ENCODE data around the gene MRPS23. TPM values are rescaled to one million over a fixed set of nuclear protein-coding genes. Genes with fewer than 3 reads are reported as not detected.

The MRPS23 gene
- total and polyA plus RNA-seq, 2 of the 13 experiments (the other 11 are each of a cell fraction or from before 2014, with no cell fraction given): 63.2 to 181 TPM

DNA sequence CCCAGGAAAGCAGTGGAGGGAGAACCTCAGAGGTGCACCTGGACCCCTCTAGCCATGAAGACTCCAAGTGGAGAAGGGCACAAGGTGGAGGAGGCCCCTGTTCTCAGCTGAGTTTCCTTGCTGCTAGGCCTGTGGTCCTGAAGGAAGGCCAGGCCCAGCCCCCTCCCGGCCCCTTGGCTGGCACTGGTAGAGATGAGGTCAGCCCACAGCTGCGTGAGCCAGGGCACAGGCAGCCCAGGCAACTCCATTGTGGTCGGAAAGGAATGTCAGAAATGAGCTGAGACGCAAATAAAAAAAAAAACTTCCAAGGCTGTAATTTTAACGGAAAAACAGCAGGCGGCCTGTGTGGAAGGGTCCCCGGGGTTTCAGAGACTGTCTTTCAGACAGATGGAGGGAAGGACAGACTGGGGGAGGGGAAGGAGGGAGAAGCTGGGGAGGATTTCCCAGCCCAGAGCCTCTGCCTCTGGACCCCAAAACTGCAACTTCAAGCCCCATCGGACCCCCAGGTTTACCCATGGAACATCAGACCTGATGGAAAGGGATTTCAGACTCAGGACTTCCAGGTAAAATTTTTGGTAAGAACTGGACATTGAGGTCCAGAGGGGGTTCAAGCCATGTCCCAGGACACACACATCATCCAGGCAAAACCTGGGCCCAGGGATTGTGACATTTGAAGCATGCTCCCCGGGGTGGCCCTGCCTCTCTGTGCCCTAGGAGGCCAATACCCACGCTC is 25.6 kb upstream of the MRPS23 start (continued):
- TF ChIP-seq SMARCE1 (IDR thresholded peaks at IDR 0.05; ENCODE audit: borderline replicate concordance) (no peak), FOXM1 (CRISPR knock-in tag; IDR thresholded peaks at IDR 0.05) (no peak), SOX13 (IDR thresholded peaks at IDR 0.05) (no peak), SOX13 (CRISPR knock-in tag; conservative IDR thresholded peaks at IDR 0.05 in 1 of 2, IDR thresholded peaks at IDR 0.05 in 1 of 2) (peak in 1 of 2 experiments; percentile 69; a peak in 2 of 4 replicates), ATF7-NPFF (CRISPR knock-in tag; IDR thresholded peaks at IDR 0.05; ENCODE audit: low read depth) (no peak), ZNF333 (CRISPR knock-in tag; IDR thresholded peaks at IDR 0.05; ENCODE audit: borderline replicate concordance) (no peak), SMAD9 (CRISPR knock-in tag; IDR thresholded peaks at IDR 0.05) (no peak), NCOR1 (IDR thresholded peaks at IDR 0.05; ENCODE audit: borderline replicate concordance, low read length) (no peak), ZNF335 (CRISPR knock-in tag; IDR thresholded peaks at IDR 0.05) (0 out of 2 replicates have a peak, but pooled peaks have one; percentile 28), ZNF550 (CRISPR knock-in tag; IDR thresholded peaks at IDR 0.05; ENCODE audit: borderline replicate concordance) (no peak), ETV5 (CRISPR knock-in tag; IDR thresholded peaks at IDR 0.05; ENCODE audit: borderline replicate concordance) (peak; percentile 29), POLR2AphosphoS5 (IDR thresholded peaks at IDR 0.05; ENCODE audit: low read depth, low read length) (no peak), ZNF3 (CRISPR knock-in tag; IDR thresholded peaks at IDR 0.05) (no peak), NFRKB (IDR thresholded peaks at IDR 0.05) (no peak), RBM39 (IDR thresholded peaks at IDR 0.05; ENCODE audit: low read depth, low read length, poor library complexity, severe bottlenecking) (peak; percentile 31), ZBTB42 (CRISPR knock-in tag; IDR thresholded peaks at IDR 0.05) (no peak), BCLAF1 (IDR thresholded peaks at IDR 0.05) (no peak), ZNF788 (CRISPR knock-in tag; IDR thresholded peaks at IDR 0.05; ENCODE audit: borderline replicate concordance) (no peak), HNRNPLL (IDR thresholded peaks at IDR 0.05; ENCODE audit: low read depth, low read length, poor library complexity, severe bottlenecking) (peak; percentile 36), ZNF570 (CRISPR knock-in tag; IDR thresholded peaks at IDR 0.05; ENCODE audit: borderline replicate concordance) (no peak), RAD21 (CRISPR knock-in tag; IDR thresholded peaks at IDR 0.05) (peak; percentile 60; the same call in 1 of the 2 replicates), ZNF143 (CRISPR knock-in tag; IDR thresholded peaks at IDR 0.05) (no peak), ZFP36L1 (CRISPR knock-in tag; IDR thresholded peaks at IDR 0.05) (no peak), HMG20B (CRISPR knock-in tag; conservative IDR thresholded peaks at IDR 0.05) (no peak), ZNF883 (CRISPR knock-in tag; IDR thresholded peaks at IDR 0.05; ENCODE audit: not compliant biosample characterization) (no peak), TBX2 (CRISPR knock-in tag; IDR thresholded peaks at IDR 0.05; ENCODE audit: borderline replicate concordance) (no peak), ZFP90 (CRISPR knock-in tag; IDR thresholded peaks at IDR 0.05; ENCODE audit: borderline replicate concordance) (no peak)
- TF ChIP-seq, protein P1, sequence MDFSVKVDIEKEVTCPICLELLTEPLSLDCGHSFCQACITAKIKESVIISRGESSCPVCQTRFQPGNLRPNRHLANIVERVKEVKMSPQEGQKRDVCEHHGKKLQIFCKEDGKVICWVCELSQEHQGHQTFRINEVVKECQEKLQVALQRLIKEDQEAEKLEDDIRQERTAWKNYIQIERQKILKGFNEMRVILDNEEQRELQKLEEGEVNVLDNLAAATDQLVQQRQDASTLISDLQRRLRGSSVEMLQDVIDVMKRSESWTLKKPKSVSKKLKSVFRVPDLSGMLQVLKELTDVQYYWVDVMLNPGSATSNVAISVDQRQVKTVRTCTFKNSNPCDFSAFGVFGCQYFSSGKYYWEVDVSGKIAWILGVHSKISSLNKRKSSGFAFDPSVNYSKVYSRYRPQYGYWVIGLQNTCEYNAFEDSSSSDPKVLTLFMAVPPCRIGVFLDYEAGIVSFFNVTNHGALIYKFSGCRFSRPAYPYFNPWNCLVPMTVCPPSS (IDR thresholded peaks at IDR 0.05): no peak

All from HepG2 (cell line).